ENCODE results near the gene PSPN.
"Not testable (repeated sequence)": the region's sequence is repeated elsewhere in the genome, so short reads cannot be mapped to it uniquely, and the experiment has no call there.

PSPN gene

GRCh38 chr19:6360445-6360844, 15.3 kb downstream of the PSPN start:
- not testable (repeated sequence) for H3K27ac ChIP-seq (ENCODE audit: low read depth, low read length); H3K9ac ChIP-seq (ENCODE audit: low read length); H3K9me3 ChIP-seq (ENCODE audit: low read length); H3K27me3 ChIP-seq (ENCODE audit: control insufficient read depth in 1 of 2, insufficient read depth in 2 of 2, low read length in 2 of 2); H3K36me3 ChIP-seq (ENCODE audit: insufficient read depth, low read length); H3K4me1 ChIP-seq (ENCODE audit: insufficient read depth, low read length); H3K4me3 ChIP-seq (ENCODE audit: low read depth in 1 of 2, low read length in 2 of 2)

- no peaks in the 10 kb centered on the region for H3K27me3 ChIP-seq (ENCODE audit: control insufficient read depth in 1 of 2, insufficient read depth in 2 of 2, low read length in 2 of 2)
- peaks cover 1% of the 10 kb centered on the region for H3K36me3 ChIP-seq (ENCODE audit: insufficient read depth, low read length)
- no peak overlapping the region for H3K9ac ChIP-seq (ENCODE audit: low read length)
- no peaks in the 10 kb centered on the region for H3K9me3 ChIP-seq (ENCODE audit: low read length)
- no peak overlapping the region for H3K4me3 ChIP-seq (ENCODE audit: low read depth in 1 of 2, low read length in 2 of 2)
- H3K27ac ChIP-seq (ENCODE audit: low read depth, low read length), result no peak overlapping the region
- H3K4me1 ChIP-seq (ENCODE audit: insufficient read depth, low read length), result peaks cover 8% of the 10 kb centered on the region
Observed at GRCh38 chr19:6359568-6360341, 16.0 kb downstream of the PSPN start.

- Histone ChIP-seq H3K27me3 (ENCODE audit: control insufficient read depth in 1 of 2, insufficient read depth in 2 of 2, low read length in 2 of 2) (no peaks in the 10 kb centered on the region), H3K27ac (ENCODE audit: low read depth, low read length) (no peak overlapping the region), H3K36me3 (ENCODE audit: insufficient read depth, low read length) (no peaks in the 10 kb centered on the region), H3K9me3 (ENCODE audit: low read length) (no peaks in the 10 kb centered on the region), H3K4me3 (ENCODE audit: low read depth in 1 of 2, low read length in 2 of 2) (no peak overlapping the region), H3K9ac (ENCODE audit: low read length) (no peak overlapping the region), H3K4me1 (ENCODE audit: insufficient read depth, low read length) (peaks cover 8% of the 10 kb centered on the region)
Observed at GRCh38 chr19:6358003-6358402, 17.7 kb downstream of the PSPN start.

DNA sequence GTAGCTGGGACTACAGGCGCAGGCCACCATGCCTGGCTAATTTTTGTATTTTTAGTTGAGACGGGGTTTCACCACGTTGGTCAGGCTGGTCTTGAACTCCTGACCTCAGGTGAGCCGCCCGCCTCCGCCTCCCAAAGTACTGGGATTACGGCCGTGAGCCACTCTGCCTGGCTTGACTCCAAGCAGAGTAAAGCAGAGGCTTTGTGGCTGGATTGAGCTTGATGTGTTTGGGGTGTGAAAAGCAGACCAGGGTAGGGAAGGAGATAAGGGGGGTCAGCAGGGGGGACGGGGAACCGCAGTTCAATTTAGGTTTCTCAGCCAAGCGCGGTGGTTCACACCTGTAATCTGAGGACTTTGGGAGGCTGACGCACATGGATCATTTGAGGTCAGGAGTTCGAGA, 18.6 kb downstream of the PSPN start:
- H3K9me3 ChIP-seq (ENCODE audit: low read length), result no peaks in the 10 kb centered on the region
- H3K27ac ChIP-seq (ENCODE audit: low read depth, low read length), result no peak overlapping the region
- H3K4me3 ChIP-seq (ENCODE audit: low read depth in 1 of 2, low read length in 2 of 2), result no peak overlapping the region
- no peak overlapping the region for H3K9ac ChIP-seq (ENCODE audit: low read length)
- no peaks in the 10 kb centered on the region for H3K36me3 ChIP-seq (ENCODE audit: insufficient read depth, low read length)
- H3K4me1 ChIP-seq (ENCODE audit: insufficient read depth, low read length), result peaks cover under 1% of the 10 kb centered on the region
- no peaks in the 10 kb centered on the region for H3K27me3 ChIP-seq (ENCODE audit: control insufficient read depth in 1 of 2, insufficient read depth in 2 of 2, low read length in 2 of 2)

DNA sequence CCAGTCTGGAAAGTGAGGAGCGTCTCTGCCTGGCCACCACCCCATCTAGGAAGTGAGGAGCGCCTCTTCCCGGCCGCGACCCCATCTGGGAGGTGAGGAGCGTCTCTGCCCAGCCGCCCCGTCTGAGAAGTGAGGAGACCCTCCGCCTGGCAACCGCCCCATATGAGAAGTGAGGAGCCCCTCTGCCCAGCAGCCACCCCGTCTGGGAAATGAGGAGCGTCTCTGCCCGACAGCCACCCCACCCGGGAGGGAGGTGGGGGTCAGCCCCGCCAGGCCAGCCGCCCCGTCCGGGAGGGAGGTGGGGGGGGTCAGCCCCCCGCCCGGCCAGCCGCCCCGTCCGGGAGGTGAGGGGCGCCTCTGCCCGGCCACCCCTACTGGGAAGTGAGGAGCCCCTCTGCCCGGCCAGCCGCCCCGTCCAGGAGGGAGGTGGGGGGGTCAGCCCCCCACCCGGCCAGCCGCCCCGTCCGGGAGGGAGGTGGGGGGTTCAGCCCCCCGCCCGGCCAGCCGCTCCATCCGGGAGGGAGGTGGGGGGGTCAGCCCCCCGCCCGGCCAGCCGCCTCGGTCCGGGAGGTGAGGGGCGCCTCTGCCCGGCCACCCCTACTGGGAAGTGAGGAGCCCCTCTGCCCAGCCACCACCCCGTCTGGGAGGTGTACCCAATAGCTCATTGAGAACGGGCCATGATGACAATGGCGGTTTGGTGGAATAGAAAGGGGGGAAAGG, 20.3 kb downstream of the PSPN start:
- H3K4me3 ChIP-seq (ENCODE audit: low read depth in 1 of 2, low read length in 2 of 2); H3K9ac ChIP-seq (ENCODE audit: low read length); H3K27me3 ChIP-seq (ENCODE audit: control insufficient read depth in 1 of 2, insufficient read depth in 2 of 2, low read length in 2 of 2); H3K27ac ChIP-seq (ENCODE audit: low read depth, low read length); H3K36me3 ChIP-seq (ENCODE audit: insufficient read depth, low read length); H3K4me1 ChIP-seq (ENCODE audit: insufficient read depth, low read length); H3K9me3 ChIP-seq (ENCODE audit: low read length): not testable (repeated sequence)

- H3K4me1 ChIP-seq (ENCODE audit: insufficient read depth, low read length), result no peaks in the 10 kb centered on the region
- H3K9ac ChIP-seq (ENCODE audit: low read length), result no peak overlapping the region
- H3K9me3 ChIP-seq (ENCODE audit: low read length), result no peaks in the 10 kb centered on the region
- no peaks in the 10 kb centered on the region for H3K36me3 ChIP-seq (ENCODE audit: insufficient read depth, low read length)
- no peaks in the 10 kb centered on the region for H3K27me3 ChIP-seq (ENCODE audit: control insufficient read depth in 1 of 2, insufficient read depth in 2 of 2, low read length in 2 of 2)
- H3K4me3 ChIP-seq (ENCODE audit: low read depth in 1 of 2, low read length in 2 of 2), result no peak overlapping the region
- H3K27ac ChIP-seq (ENCODE audit: low read depth, low read length), result no peak overlapping the region
Observed at GRCh38 chr19:6354098-6354674, 21.5 kb downstream of the PSPN start.

GRCh38 chr19:6352381-6353165, 23.2 kb downstream of the PSPN start:
- H3K36me3 ChIP-seq (ENCODE audit: insufficient read depth, low read length), result no peaks in the 10 kb centered on the region
- H3K27ac ChIP-seq (ENCODE audit: low read depth, low read length), result no peak overlapping the region
- H3K4me1 ChIP-seq (ENCODE audit: insufficient read depth, low read length), result no peaks in the 10 kb centered on the region
- H3K27me3 ChIP-seq (ENCODE audit: control insufficient read depth in 1 of 2, insufficient read depth in 2 of 2, low read length in 2 of 2), result no peaks in the 10 kb centered on the region
- no peaks in the 10 kb centered on the region for H3K9me3 ChIP-seq (ENCODE audit: low read length)
- H3K4me3 ChIP-seq (ENCODE audit: low read depth in 1 of 2, low read length in 2 of 2), result no peak overlapping the region
- no peak overlapping the region for H3K9ac ChIP-seq (ENCODE audit: low read length)

DNA sequence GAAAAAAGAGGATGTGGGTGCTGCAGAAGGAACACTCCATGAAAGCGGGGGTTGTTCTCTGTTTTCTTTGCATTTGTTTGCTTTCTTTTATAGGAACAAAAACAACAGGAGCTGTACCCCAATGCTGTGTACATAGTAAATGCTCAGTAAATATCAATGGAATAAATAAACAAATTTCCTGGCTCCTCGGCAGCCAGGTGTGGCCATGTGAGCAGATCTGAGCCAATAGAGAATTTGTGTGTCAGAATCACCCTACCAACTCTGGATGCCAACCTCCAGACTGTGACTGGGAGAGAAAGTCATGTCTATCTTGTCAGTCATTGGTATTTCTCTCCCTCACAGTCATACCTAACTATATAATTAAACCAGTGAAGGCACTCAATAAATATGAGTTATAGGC, 25.0 kb downstream of the PSPN start:
- no peaks in the 10 kb centered on the region for H3K4me1 ChIP-seq (ENCODE audit: insufficient read depth, low read length)
- H3K9me3 ChIP-seq (ENCODE audit: low read length), result no peaks in the 10 kb centered on the region
- no peak overlapping the region for H3K4me3 ChIP-seq (ENCODE audit: low read depth in 1 of 2, low read length in 2 of 2)
- H3K27ac ChIP-seq (ENCODE audit: low read depth, low read length), result no peak overlapping the region
- H3K36me3 ChIP-seq (ENCODE audit: insufficient read depth, low read length), result no peaks in the 10 kb centered on the region
- no peaks in the 10 kb centered on the region for H3K27me3 ChIP-seq (ENCODE audit: control insufficient read depth in 1 of 2, insufficient read depth in 2 of 2, low read length in 2 of 2)
- no peak overlapping the region for H3K9ac ChIP-seq (ENCODE audit: low read length)

DNA sequence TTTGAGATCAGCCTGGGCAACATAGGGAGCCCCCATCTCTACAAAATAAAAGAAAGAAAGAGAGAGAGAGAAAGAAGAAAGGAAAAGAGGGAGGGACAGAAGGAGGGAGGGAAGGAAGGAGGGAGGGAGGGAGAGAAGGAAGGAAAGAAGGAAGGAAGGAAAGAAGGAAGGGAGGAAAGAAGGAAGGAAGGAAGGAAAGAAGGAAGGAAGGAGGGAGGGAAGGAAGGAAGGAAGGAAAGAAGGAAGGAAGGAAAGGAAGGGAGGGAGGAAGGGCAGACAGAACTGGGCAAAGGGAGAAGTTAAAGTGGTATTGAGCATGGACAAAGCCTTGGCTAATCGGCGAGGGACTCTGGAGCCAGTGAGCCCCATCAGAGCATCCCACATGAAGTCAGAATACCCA, 26.5 kb downstream of the PSPN start:
- H3K27ac ChIP-seq (ENCODE audit: low read depth, low read length), result not testable (repeated sequence)

GRCh38 chr19:6343462-6343861, 32.3 kb downstream of the PSPN start:
- Histone ChIP-seq H3K27me3 (ENCODE audit: control insufficient read depth in 1 of 2, insufficient read depth in 2 of 2, low read length in 2 of 2) (no peaks in the 10 kb centered on the region), H3K4me1 (ENCODE audit: insufficient read depth, low read length) (no peaks in the 10 kb centered on the region), H3K9me3 (ENCODE audit: low read length) (no peaks in the 10 kb centered on the region), H3K36me3 (ENCODE audit: insufficient read depth, low read length) (no peaks in the 10 kb centered on the region), H3K4me3 (ENCODE audit: low read depth in 1 of 2, low read length in 2 of 2) (no peak overlapping the region), H3K9ac (ENCODE audit: low read length) (no peak overlapping the region), H3K27ac (ENCODE audit: low read depth, low read length) (no peak overlapping the region)

More for the DNA sequence above, 26.5 kb downstream of the PSPN start:
- not testable (repeated sequence) for H3K4me3 ChIP-seq (ENCODE audit: low read depth in 1 of 2, low read length in 2 of 2); H3K9ac ChIP-seq (ENCODE audit: low read length); H3K9me3 ChIP-seq (ENCODE audit: low read length); H3K27me3 ChIP-seq (ENCODE audit: control insufficient read depth in 1 of 2, insufficient read depth in 2 of 2, low read length in 2 of 2); H3K36me3 ChIP-seq (ENCODE audit: insufficient read depth, low read length); H3K4me1 ChIP-seq (ENCODE audit: insufficient read depth, low read length)

- Histone ChIP-seq H3K27me3 (ENCODE audit: control insufficient read depth in 1 of 2, insufficient read depth in 2 of 2, low read length in 2 of 2) (no peaks in the 10 kb centered on the region), H3K4me3 (ENCODE audit: low read depth in 1 of 2, low read length in 2 of 2) (no peak overlapping the region), H3K4me1 (ENCODE audit: insufficient read depth, low read length) (no peaks in the 10 kb centered on the region), H3K27ac (ENCODE audit: low read depth, low read length) (no peak overlapping the region), H3K36me3 (ENCODE audit: insufficient read depth, low read length) (no peaks in the 10 kb centered on the region), H3K9me3 (ENCODE audit: low read length) (no peaks in the 10 kb centered on the region), H3K9ac (ENCODE audit: low read length) (no peak overlapping the region)
Observed at GRCh38 chr19:6340493-6341201, 35.1 kb downstream of the PSPN start.
